Urinary bladder (tissue), 4 donors: Measurements from ENCODE around the gene KRT1. TPM values are rescaled to one million over a fixed set of nuclear protein-coding genes. Genes with fewer than 3 reads are reported as not detected.

ENCODE experiments used
- DNase-seq: peaks from one replicate; pipeline ENCODE4 v3.0.0-alpha.2; 2015; ENCODE audit errors: extremely low spot score
- H3K27ac ChIP-seq: one replicate; pipeline ENCODE4 v1.5.1; 2013; ENCODE audit warnings: low read depth, mild to moderate bottlenecking, moderate library complexity
- H3K36me3 ChIP-seq: one replicate; pipeline ENCODE4 v1.6.1; 2013; ENCODE audit warnings: mild to moderate bottlenecking, moderate library complexity; ENCODE audit not compliant: insufficient read depth
- H3K4me1 ChIP-seq: one replicate; pipeline ENCODE4 v1.6.1; 2013; ENCODE audit warnings: mild to moderate bottlenecking, moderate library complexity; ENCODE audit not compliant: insufficient read depth
- H3K4me3 ChIP-seq: one replicate; pipeline ENCODE4 v1.5.1; 2013; ENCODE audit warnings: low read depth, low read length
- WGBS: extraction: QIAGEN DNeasy Blood & Tissue Kit; methylation state at CpG from one replicate; pipeline ENCODE4 v1.1.7; 2013; 5-methylcytosine and 5-hydroxymethylcytosine counted together
- polyA plus RNA-seq: library from polyadenylated mRNA; stranded (reverse); fragments of 200-250 nt; gene quantifications from one replicate; pipeline ENCODE4 v1.2.3, GENCODE V29; 2013
- total RNA-seq: library from RNA; depleted of rRNA; stranded (reverse); fragments of >200 nt; gene quantifications from one replicate; pipeline ENCODE4 v1.2.3, GENCODE V29; 2014
- donor health status: healthy with polysubstance abuse.
- donor health status: healthy.

Gene KRT1
- total and polyA plus RNA-seq, 2 donors = 0.42 TPM; not detected in 1

DNA sequence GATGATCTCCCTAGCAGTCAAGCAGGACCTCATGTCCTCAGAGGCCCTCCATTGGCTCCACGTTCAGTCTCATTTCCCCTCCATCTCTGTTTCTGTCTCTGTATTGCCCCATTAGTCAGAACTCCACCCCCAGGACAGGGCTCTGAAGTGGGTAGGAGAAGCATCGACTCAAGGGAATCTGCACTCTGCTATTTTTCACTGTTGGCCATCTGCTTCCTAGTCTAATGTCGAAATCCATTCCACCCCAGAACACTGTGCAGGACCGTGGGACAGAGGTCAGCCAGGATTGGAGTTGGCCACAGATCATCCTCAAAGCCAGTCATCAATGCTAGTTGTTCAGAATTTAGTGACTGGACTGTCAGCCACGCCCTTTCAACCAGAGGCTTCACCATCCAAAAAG lies 13.1 kb upstream of the KRT1 start:
- no peak overlapping the region for H3K27ac ChIP-seq
- DNase-seq = no peak
- 75% methylated on average over 5 of the region's 5 CpGs for WGBS
- H3K4me3 ChIP-seq = no peak overlapping the region
- no peaks in the 10 kb centered on the region for H3K4me1 ChIP-seq
- H3K36me3 ChIP-seq = no peaks in the 10 kb centered on the region

DNA sequence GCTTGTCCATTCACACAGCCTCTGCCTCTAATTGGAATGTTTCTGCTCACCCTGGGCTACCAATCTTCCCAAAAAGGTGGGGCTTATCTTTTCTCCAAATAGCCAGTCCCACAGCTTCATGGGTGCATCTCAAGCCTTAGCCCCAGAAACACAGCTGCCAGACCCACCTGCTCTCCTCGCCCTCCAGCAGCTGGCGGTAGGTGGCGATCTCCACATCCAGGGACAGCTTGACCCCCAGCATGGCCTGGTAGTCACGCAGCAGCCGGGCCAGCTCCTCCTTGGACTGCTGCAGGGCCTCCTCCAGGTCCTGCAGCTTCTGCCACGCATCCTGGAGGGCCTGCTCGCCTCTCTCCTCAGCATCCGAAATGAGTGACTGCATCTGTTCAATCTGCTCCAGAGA lies 12.0 kb upstream of the KRT1 start:
- Histone ChIP-seq H3K27ac (no peak overlapping the region), H3K36me3 (no peaks in the 10 kb centered on the region), H3K4me1 (no peaks in the 10 kb centered on the region), H3K4me3 (no peak overlapping the region)
- DNase-seq = no peak
- 79% methylated on average over 8 of the region's 8 CpGs for WGBS

DNA sequence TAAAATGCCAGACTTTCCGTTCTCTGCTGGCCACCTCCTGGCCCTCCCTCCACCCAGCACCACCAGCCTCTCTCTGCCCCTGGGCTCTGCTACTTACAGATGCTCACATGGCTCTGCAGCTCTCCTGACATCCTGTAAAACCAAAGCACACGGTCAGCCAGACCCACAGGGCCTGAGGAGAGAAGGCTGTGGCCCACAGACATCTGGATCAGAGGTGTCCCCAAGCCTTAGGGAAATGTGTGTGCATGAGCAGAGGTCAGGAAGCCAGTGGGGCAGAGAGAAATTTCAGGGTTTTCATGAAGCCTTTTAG lies 11.6 kb upstream of the KRT1 start:
- no peak overlapping the region for H3K27ac ChIP-seq
- WGBS = 58% methylated on average over 2 of the region's 2 CpGs
- no peak overlapping the region for H3K4me3 ChIP-seq
- DNase-seq = no peak
- H3K36me3 ChIP-seq = no peaks in the 10 kb centered on the region
- H3K4me1 ChIP-seq = no peaks in the 10 kb centered on the region

DNA sequence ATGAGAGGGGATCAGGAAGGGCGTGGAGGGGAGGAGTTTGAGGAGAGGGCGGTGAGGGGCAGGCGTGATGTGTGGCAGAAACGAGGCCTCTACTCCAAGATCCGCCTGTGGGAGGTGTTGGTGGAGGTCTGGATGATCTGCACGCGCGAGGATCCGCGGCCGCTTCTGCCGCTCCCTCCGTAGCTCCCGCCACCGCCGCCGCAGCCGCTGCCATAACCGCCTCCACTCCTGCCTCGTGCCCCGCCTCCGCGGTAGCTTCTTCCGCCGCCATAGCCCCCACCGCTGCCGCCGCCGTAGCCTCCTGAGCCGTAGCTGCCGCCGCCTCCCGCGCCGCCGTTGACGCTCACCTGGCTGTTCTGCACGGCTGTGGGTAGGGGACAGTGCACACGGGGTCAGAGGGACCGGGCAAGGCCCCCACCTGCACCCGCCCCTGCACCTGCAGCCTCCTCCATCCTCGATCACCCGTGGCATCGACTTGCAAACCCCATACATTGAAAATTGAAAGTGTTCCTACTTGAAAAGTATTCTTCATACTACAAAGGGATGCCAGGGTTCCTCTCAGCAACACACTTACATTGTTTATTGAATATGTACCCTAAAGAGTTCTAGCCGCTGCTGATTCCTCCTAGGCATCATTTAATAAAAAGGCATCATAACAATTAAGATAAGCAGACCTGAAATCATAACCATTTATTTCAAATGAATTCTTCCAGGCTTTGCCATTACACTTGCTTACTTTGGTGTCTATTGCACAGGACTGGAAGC lies 11.1 kb upstream of the KRT1 start:
- DNase-seq = no peak
- no peak overlapping the region for H3K27ac ChIP-seq
- whole genome bisulfite sequencing = 6% methylated on average over 45 of the region's 45 CpGs
- peak overlapping the region; percentile 26 for H3K4me3 ChIP-seq
- no peaks in the 10 kb centered on the region for H3K4me1 ChIP-seq
- no peaks in the 10 kb centered on the region for H3K36me3 ChIP-seq

DNA sequence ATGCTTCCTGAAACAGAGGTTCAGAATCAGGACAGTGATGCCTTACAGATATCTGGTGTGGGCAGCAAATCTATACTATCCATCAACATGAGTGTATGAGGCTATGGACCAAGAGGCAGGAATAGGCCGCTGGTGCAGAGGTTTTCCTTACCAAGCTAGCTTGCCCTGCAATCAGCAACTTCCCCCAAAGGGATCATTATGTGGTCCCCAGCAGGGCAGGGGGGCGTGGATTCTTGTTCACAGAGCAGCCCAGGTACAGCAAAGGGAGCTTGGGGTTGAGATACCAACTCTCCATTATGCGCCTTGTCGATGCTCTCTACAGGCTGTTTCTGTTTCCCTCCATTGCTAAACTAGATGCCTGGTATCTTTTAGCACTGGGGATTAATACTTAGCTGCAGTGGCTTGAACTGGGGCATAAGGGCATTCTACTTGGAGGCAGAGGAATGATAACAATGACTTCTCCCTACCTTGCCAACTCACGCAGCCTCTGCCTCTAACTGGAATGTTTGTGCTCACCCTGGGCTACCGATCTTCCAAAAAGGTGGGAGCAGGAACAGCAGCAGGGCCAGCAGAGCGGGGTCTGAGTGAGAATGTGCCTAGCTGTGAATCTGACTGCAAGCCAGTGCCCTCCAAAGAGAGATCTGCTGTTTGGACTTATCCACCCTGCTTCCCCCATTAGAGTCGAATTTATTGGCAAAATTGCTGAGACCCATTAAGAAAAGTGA lies 10.3 kb upstream of the KRT1 start:
- 67% methylated on average over 8 of the region's 8 CpGs for WGBS
- no peak for DNase-seq
- Histone ChIP-seq H3K27ac (no peak overlapping the region), H3K4me1 (no peaks in the 10 kb centered on the region), H3K36me3 (no peaks in the 10 kb centered on the region), H3K4me3 (no peak overlapping the region)

DNA sequence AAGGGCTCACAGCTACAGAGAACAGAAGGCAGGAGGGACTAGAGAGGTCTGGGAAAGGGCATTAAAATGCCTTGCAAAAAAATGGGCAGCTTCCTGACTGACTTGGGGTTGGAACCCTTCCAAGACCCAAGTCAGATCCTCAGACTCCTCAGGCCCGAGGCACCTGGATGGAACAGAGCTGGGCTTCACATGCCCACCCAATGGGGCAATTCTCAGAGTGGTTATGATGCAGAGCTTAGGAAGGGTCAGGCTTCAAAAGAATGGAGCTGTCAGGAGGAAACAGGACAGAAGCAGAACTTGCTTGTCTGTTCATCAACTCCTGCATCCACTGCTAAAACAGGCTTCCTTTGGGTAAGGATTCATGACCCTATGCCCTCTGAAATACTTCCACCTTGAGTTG lies 9.7 kb upstream of the KRT1 start:
- Histone ChIP-seq H3K27ac (no peak overlapping the region), H3K4me3 (no peak overlapping the region), H3K36me3 (no peaks in the 10 kb centered on the region), H3K4me1 (no peaks in the 10 kb centered on the region)
- DNase-seq = no peak
- 83% methylated on average over 1 of the region's 1 CpG for WGBS

DNA sequence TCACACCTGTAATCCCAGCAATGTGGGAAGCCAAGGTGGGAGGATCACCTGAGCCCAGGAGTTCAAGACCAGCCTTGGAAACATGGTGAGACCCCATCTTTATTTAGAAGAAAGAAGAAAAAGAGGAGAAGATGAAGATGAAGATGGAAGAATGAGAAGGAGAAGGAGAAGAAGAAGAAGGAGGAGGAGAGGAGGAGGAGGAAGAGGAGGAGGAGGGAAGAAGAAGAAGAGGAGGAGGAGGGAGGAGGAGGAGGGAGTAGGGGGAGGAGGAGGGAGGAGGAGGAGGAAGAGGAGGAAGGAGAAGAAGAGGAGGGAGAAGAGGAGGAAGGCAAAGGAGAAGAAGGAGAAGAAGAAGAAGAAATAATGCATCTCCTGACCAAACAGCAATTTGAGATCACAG lies 9.0 kb upstream of the KRT1 start:
- no peak overlapping the region for H3K27ac ChIP-seq
- H3K4me3 ChIP-seq = no peak overlapping the region
- H3K36me3 ChIP-seq = no peaks in the 10 kb centered on the region
- DNase-seq = no peak
- no peaks in the 10 kb centered on the region for H3K4me1 ChIP-seq

DNA sequence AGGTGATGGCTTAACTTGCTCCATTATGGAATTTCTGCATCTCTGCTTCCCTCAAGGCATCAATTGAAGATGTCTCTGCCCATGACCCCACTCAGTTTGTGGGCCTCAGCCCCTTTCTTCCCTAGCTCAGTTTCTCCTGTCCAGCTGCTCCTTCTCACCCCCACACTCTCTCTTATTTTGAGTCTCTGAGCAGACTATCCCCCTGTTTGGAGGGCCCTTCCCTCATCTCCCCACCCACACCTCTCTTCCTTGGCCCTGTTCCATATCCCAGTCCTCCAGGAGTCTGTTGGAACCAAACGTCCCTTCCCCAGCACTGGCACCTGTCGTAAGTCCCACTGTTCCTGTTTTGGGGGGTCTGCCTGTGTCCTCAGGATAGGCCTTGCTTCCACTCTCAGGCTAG lies 8.3 kb upstream of the KRT1 start:
- Histone ChIP-seq H3K4me1 (no peaks in the 10 kb centered on the region), H3K4me3 (no peak overlapping the region), H3K27ac (no peak overlapping the region), H3K36me3 (no peaks in the 10 kb centered on the region)
- no peak for DNase-seq
- WGBS = 70% methylated on average over 2 of the region's 2 CpGs

DNA sequence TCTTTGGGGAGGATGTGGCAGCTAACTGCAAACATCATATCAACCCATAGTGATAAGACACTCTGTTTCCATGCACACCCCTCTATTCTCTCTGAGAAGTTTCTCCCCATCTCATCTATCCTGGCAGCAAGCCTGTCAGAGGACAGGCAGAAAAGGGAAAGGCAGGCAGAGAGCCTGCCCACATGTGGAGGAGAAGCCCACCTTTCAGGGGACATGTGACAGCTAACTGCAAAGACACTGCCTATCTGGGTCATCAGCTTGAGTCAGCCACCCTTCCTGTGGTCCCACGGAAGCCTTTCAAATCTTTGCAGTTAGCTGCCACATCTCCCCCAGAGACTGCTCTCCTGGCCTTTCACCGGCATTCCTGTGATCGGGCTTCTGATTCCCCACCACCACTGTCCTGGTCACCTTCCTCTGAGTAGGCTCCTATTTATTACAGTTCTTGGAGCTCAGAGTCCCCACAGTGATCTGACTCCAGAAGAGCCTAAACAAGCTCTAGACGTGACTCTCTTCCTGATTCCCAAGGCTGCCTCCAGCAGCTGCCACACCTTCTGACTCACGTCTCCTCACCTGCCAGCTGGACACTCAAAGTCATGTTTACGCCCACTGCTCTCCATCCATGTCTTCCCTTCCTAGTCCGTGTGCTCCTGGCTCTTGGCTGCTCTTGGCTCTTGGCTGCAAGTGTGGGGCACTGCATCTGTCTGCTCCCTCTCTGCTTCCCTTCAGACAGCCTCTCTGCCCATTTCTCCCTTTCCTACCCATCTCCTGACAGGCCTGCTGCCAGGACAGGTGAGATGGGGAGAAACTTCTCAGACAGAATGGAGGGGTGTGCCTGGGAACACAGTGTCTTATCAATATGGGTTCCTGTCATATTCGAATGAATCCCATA lies 7.5 kb upstream of the KRT1 start:
- Histone ChIP-seq H3K27ac (no peak overlapping the region), H3K36me3 (no peaks in the 10 kb centered on the region), H3K4me1 (no peaks in the 10 kb centered on the region), H3K4me3 (no peak overlapping the region)
- 73% methylated on average over 8 of the region's 8 CpGs for WGBS
- no peak for DNase-seq

DNA sequence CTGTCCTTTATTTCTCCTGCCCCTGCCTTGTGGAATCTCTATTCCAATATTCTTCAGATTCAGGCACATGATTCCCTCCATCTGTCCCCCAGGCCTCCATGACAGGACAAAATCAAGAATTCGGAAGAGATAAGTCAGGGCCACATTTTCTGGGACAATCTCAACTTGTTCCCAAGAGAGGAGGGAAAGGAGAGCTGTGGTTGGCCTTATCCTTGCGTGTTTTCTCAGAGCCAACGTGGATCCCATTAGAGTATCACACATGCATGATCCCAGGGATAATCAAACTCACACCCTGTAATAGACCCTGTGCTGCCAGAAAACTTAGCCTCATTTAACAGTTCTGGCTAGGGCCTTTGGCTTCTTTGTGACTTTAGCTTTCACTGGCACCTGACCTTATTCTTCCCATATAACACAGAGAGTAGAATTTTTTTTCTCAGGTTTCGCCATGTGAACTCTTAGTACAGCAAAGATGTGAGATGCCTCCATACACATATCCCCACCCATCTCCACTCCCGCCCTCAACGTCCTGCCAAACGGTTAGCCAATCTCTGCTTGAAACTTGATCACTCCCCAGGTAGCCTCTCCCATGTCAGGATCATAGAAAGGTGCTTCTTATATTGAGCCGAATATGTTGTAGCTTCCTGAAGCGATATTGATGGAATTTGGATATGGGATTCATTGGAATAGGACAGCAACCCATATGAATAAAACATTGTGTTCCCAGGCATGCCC lies 6.7 kb upstream of the KRT1 start:
- no peaks in the 10 kb centered on the region for H3K36me3 ChIP-seq
- no peaks in the 10 kb centered on the region for H3K4me1 ChIP-seq
- 82% methylated on average over 9 of the region's 9 CpGs for WGBS
- H3K4me3 ChIP-seq = no peak overlapping the region
- H3K27ac ChIP-seq = no peak overlapping the region
- no peak for DNase-seq

DNA sequence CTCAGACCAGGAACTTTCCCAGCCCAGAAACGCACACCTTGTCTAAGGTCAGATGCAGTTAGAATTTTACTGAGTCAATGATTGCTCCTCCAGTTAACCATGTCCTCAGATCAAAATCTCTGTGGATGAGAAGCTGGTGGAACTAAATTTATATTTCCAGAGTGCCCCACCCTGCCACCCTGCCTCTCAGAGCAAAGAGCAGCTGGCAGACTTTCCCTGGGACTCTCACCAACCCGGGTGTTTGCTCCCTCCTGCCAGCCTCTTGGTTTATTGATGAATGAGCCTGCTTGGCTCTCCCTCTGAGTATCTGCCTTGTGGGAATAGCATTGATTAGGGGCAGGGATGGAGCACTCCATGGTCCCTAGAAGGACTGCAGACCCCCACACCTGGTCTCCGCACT lies 5.9 kb upstream of the KRT1 start:
- WGBS = 82% methylated on average over 3 of the region's 3 CpGs
- H3K27ac ChIP-seq = no peak overlapping the region
- H3K4me3 ChIP-seq = no peak overlapping the region
- H3K36me3 ChIP-seq = no peaks in the 10 kb centered on the region
- no peak for DNase-seq
- H3K4me1 ChIP-seq = no peaks in the 10 kb centered on the region

DNA sequence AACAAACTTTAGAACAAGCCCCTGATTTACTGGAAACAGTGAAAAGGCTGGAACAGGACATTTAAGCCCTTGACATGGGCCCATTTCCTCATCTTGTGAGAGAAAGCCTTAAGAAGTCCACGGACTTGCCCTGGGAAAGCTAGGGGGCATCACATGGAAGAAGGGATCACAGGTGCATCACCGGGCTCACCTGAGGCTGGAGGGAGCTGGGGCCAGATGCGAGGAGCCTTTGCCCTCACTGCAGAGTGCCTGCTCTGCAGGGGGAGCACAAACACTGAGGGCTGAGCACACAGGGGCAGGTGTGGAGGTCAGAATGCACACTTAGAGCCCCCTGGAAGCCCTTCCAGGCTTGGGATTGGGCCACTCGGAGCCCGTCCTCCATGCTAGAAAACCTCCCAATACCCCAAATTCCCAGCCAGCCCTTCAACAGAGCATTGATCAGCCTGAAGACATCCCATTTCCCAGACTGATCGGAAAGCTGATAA lies 5.2 kb upstream of the KRT1 start:
- H3K27ac ChIP-seq = no peak overlapping the region
- no peak overlapping the region for H3K4me3 ChIP-seq
- no peak for DNase-seq
- WGBS = 83% methylated on average over 6 of the region's 6 CpGs
- H3K36me3 ChIP-seq = no peaks in the 10 kb centered on the region
- no peaks in the 10 kb centered on the region for H3K4me1 ChIP-seq

DNA sequence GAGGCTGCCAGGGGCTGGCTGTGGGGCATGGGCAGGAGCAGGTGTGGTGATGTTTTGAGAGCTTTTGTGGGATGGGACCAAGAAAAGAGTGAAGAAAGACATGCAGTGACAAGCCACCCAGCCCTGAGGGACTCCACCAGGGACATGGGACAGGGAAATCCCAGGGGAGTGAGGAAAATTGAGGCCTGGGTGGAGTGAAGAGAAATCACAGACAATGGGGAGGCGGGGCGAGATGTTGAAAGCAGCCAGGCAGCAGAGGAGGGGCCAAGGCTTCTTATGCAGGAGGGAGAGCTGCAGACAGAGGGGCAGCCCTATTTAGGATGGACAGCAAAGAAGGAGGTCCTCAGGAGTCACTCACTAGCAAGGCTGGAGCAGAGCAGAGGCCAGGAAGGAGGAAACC lies 4.2 kb upstream of the KRT1 start:
- no peaks in the 10 kb centered on the region for H3K4me1 ChIP-seq
- H3K4me3 ChIP-seq = no peak overlapping the region
- no peak overlapping the region for H3K27ac ChIP-seq
- WGBS = 89% methylated on average over 2 of the region's 2 CpGs
- no peak for DNase-seq
- H3K36me3 ChIP-seq = no peaks in the 10 kb centered on the region
